ENCODE measurements around the gene RABGEF1.
"Not testable (repeated sequence)": the region's sequence is repeated elsewhere in the genome, so short reads cannot be mapped to it uniquely, and the experiment has no call there.

Gene RABGEF1

GRCh38 chr7:66815951-66816350 lies 75.4 kb downstream of the RABGEF1 start:
- DNase-seq, result peak in 2 of 4 experiments; percentile 1 to 13

GRCh38 chr7:66816658-66817057 lies 76.1 kb downstream of the RABGEF1 start:
- DNase-seq, result peak in 1 of 4 experiments; percentile 2

GRCh38 chr7:66817208-66817795 lies 76.8 kb downstream of the RABGEF1 start:
- peak; percentile 11 to 44 (median 31) for DNase-seq

- DNase-seq, result not testable (repeated sequence)
Observed at GRCh38 chr7:66817956-66818355, 77.4 kb downstream of the RABGEF1 start.

GRCh38 chr7:66824041-66824440 lies 83.5 kb downstream of the RABGEF1 start:
- no peak for DNase-seq

GRCh38 chr7:66825538-66825937 lies 85.0 kb downstream of the RABGEF1 start:
- DNase-seq, result peak; percentile 77 to 80 (median 78)

GRCh38 chr7:66826649-66827048 lies 86.1 kb downstream of the RABGEF1 start:
- no peak for DNase-seq

- not testable (repeated sequence) for DNase-seq
Observed at GRCh38 chr7:66830976-66831375, 90.4 kb downstream of the RABGEF1 start.

GRCh38 chr7:66832531-66833351 lies 92.2 kb downstream of the RABGEF1 start:
- DNase-seq, result no peak

GRCh38 chr7:66837007-66837406 lies 96.5 kb downstream of the RABGEF1 start:
- peak; percentile 86 to 88 (median 86) for DNase-seq

GRCh38 chr7:66837661-66838060 lies 97.1 kb downstream of the RABGEF1 start:
- no peak for DNase-seq

GRCh38 chr7:66839814-66840213 lies 99.3 kb downstream of the RABGEF1 start:
- no peak for DNase-seq

GRCh38 chr7:66840316-66840715 lies 99.8 kb downstream of the RABGEF1 start:
- no peak for DNase-seq

- DNase-seq, result no peak
Observed at GRCh38 chr7:66841898-66842297, 101.4 kb downstream of the RABGEF1 start.

- DNase-seq, result not testable (repeated sequence)
Observed at GRCh38 chr7:66843492-66843891, 103.0 kb downstream of the RABGEF1 start.

- peak; percentile 99 to 100 (median 100) for DNase-seq
Observed at GRCh38 chr7:66844552-66845378, 104.2 kb downstream of the RABGEF1 start.

- no peak for DNase-seq
Observed at GRCh38 chr7:66845379-66846095, 105.0 kb downstream of the RABGEF1 start.

- not testable (repeated sequence) for DNase-seq
Observed at GRCh38 chr7:66846096-66846445, 105.5 kb downstream of the RABGEF1 start.

GRCh38 chr7:66847523-66847855 lies 107.0 kb downstream of the RABGEF1 start:
- not testable (repeated sequence) for DNase-seq

GRCh38 chr7:66847879-66848790 lies 107.6 kb downstream of the RABGEF1 start:
- DNase-seq, result peak; percentile 63 to 82 (median 69)

GRCh38 chr7:66859339-66859738 lies 118.8 kb downstream of the RABGEF1 start:
- no peak for DNase-seq
